ENCODE data around the gene PPP1R15A.
"Not testable (repeated sequence)": the region's sequence is repeated elsewhere in the genome, so short reads cannot be mapped to it uniquely, and the experiment has no call there.

Gene PPP1R15A

GRCh38 chr19:48910803-48911202 lies 38.6 kb downstream of the PPP1R15A start:
- no peak for TF ChIP-seq CTCF (IDR thresholded peaks at IDR 0.05; ENCODE audit: low read depth, low read length, missing control alignments)
- no peak overlapping the region for H3K4me3 ChIP-seq (ENCODE audit: low read depth, low read length)
- no peak for DNase-seq
- peaks cover 56% of the 10 kb centered on the region for H3K36me3 ChIP-seq (replicated peaks)
- H3K27me3 ChIP-seq (replicated peaks), result no peaks in the 10 kb centered on the region
- in situ Hi-C loops (cut with HindIII; ENCODE audit: low pct_ligation_motif_present, low sequenced_read_pairs), result no loop called here
- no peak overlapping the region for H3K27ac ChIP-seq

GRCh38 chr19:48913114-48913889 lies 41.1 kb downstream of the PPP1R15A start:
- TF ChIP-seq CTCF (IDR thresholded peaks at IDR 0.05; ENCODE audit: low read depth, low read length, missing control alignments), result no peak
- Histone ChIP-seq H3K36me3 (replicated peaks) (peaks cover 59% of the 10 kb centered on the region), H3K4me3 (ENCODE audit: low read depth, low read length) (no peak overlapping the region), H3K27me3 (replicated peaks) (no peaks in the 10 kb centered on the region), H3K27ac (no peak overlapping the region)
- no peak for DNase-seq
- in situ Hi-C loops (cut with HindIII; ENCODE audit: low pct_ligation_motif_present, low sequenced_read_pairs), result no loop called here

- Histone ChIP-seq H3K27ac (no peak overlapping the region), H3K27me3 (replicated peaks) (no peaks in the 10 kb centered on the region), H3K36me3 (replicated peaks) (peaks cover 63% of the 10 kb centered on the region), H3K4me3 (ENCODE audit: low read depth, low read length) (no peak overlapping the region)
- no peak for TF ChIP-seq CTCF (IDR thresholded peaks at IDR 0.05; ENCODE audit: low read depth, low read length, missing control alignments)
- in situ Hi-C loops (cut with HindIII; ENCODE audit: low pct_ligation_motif_present, low sequenced_read_pairs), result no loop called here
- no peak for DNase-seq
Observed at GRCh38 chr19:48914181-48914580, 42.0 kb downstream of the PPP1R15A start.

GRCh38 chr19:48915757-48916156 lies 43.5 kb downstream of the PPP1R15A start:
- Histone ChIP-seq H3K36me3 (replicated peaks) (peaks cover 62% of the 10 kb centered on the region), H3K27ac (no peak overlapping the region), H3K4me3 (ENCODE audit: low read depth, low read length) (no peak overlapping the region), H3K27me3 (replicated peaks) (no peaks in the 10 kb centered on the region)
- in situ Hi-C loops (cut with HindIII; ENCODE audit: low pct_ligation_motif_present, low sequenced_read_pairs), result no loop called here
- no peak for DNase-seq
- TF ChIP-seq CTCF (IDR thresholded peaks at IDR 0.05; ENCODE audit: low read depth, low read length, missing control alignments), result no peak

GRCh38 chr19:48918071-48918470 lies 45.9 kb downstream of the PPP1R15A start:
- Histone ChIP-seq H3K27ac (no peak overlapping the region), H3K36me3 (replicated peaks) (peaks cover 67% of the 10 kb centered on the region), H3K27me3 (replicated peaks) (no peaks in the 10 kb centered on the region), H3K4me3 (ENCODE audit: low read depth, low read length) (no peak overlapping the region)
- TF ChIP-seq CTCF (IDR thresholded peaks at IDR 0.05; ENCODE audit: low read depth, low read length, missing control alignments), result no peak
- in situ Hi-C loops (cut with HindIII; ENCODE audit: low pct_ligation_motif_present, low sequenced_read_pairs), result no loop called here
- no peak for DNase-seq

- Histone ChIP-seq H3K27ac (no peak overlapping the region), H3K36me3 (replicated peaks) (peaks cover 62% of the 10 kb centered on the region), H3K4me3 (ENCODE audit: low read depth, low read length) (no peak overlapping the region), H3K27me3 (replicated peaks) (no peaks in the 10 kb centered on the region)
- in situ Hi-C loops (cut with HindIII; ENCODE audit: low pct_ligation_motif_present, low sequenced_read_pairs), result no loop called here
- TF ChIP-seq CTCF (IDR thresholded peaks at IDR 0.05; ENCODE audit: low read depth, low read length, missing control alignments), result no peak
- no peak for DNase-seq
Observed at GRCh38 chr19:48918801-48919247, 46.6 kb downstream of the PPP1R15A start.

- H3K27ac ChIP-seq; H3K27me3 ChIP-seq (replicated peaks); DNase-seq; in situ Hi-C loops (cut with HindIII; ENCODE audit: low pct_ligation_motif_present, low sequenced_read_pairs); H3K4me3 ChIP-seq (ENCODE audit: low read depth, low read length): not testable (repeated sequence)
- peaks cover 58% of the 10 kb centered on the region for H3K36me3 ChIP-seq (replicated peaks)
Observed at GRCh38 chr19:48919271-48919670, 47.0 kb downstream of the PPP1R15A start.
